Endodermal cell (in vitro differentiated cells): ENCODE data around the gene KIT. TPM values are rescaled to one million over a fixed set of nuclear protein-coding genes. Genes with fewer than 3 reads are reported as not detected.

Experiments used
- DNase-seq: peaks from one replicate; pipeline ENCODE4 v3.0.0-alpha.2; 2017
- H3K27ac ChIP-seq: 2 replicates; pipeline ENCODE4 v1.5.1; 2013; ENCODE audit warnings: mild to moderate bottlenecking, low read depth, low read length, moderate library complexity
- H3K27me3 ChIP-seq: 2 replicates; pipeline ENCODE4 v1.6.1; 2013; ENCODE audit warnings: mild to moderate bottlenecking, low read length, moderate library complexity; ENCODE audit not compliant: insufficient read depth, control insufficient read depth, poor library complexity, severe bottlenecking
- H3K36me3 ChIP-seq: 2 replicates; pipeline ENCODE4 v1.7.0; 2013; ENCODE audit warnings: mild to moderate bottlenecking, low read length, moderate library complexity; ENCODE audit not compliant: control insufficient read depth, insufficient read depth
- H3K4me1 ChIP-seq: one replicate; pipeline ENCODE4 v1.7.0; 2013; ENCODE audit warnings: low read length; ENCODE audit not compliant: control insufficient read depth, insufficient read depth
- H3K4me3 ChIP-seq: 2 replicates; pipeline ENCODE4 v1.5.1; 2013; ENCODE audit warnings: mild to moderate bottlenecking, low read length, moderate library complexity
- H3K9ac ChIP-seq: 2 replicates; pipeline ENCODE4 v1.6.1; 2013; ENCODE audit warnings: mild to moderate bottlenecking, low read length, moderate library complexity; ENCODE audit not compliant: poor library complexity, severe bottlenecking; ENCODE audit errors: extremely low read depth
- H3K9me3 ChIP-seq: 2 replicates; pipeline ENCODE4 v1.6.1; 2013; ENCODE audit warnings: mild to moderate bottlenecking, low read length, moderate library complexity; ENCODE audit not compliant: control insufficient read depth
- H3K27ac Mint-ChIP-seq: 2 replicates; pipeline ENCODE4 v1.8.0; 2020; ENCODE audit warnings: mixed read lengths
- H3K27me3 Mint-ChIP-seq: 2 replicates; pipeline ENCODE4 v1.8.0; 2021; ENCODE audit warnings: mild to moderate bottlenecking, mixed read lengths; ENCODE audit not compliant: insufficient read depth
- H3K36me3 Mint-ChIP-seq: 2 replicates; pipeline ENCODE4 v1.8.0; 2020; ENCODE audit warnings: low read depth, mixed read lengths
- H3K4me1 Mint-ChIP-seq: 2 replicates; pipeline ENCODE4 v1.8.0; 2020; ENCODE audit warnings: mixed read lengths
- H3K4me3 Mint-ChIP-seq: 2 replicates; pipeline ENCODE4 v1.8.0; 2020; ENCODE audit warnings: mild to moderate bottlenecking, moderate library complexity, mixed read lengths
- H3K9me3 Mint-ChIP-seq: 2 replicates; pipeline ENCODE4 v1.8.0; 2020; ENCODE audit warnings: mild to moderate bottlenecking, mixed read lengths
- CTCF ChIP-seq: fragments of 200-600 bp; sonication (generic); conservative IDR thresholded peaks from 2 replicates; pipeline ENCODE4 v1.5.0; 2021; ENCODE audit warnings: antibody characterized with exemption, mild to moderate bottlenecking
- WGBS, 2 experiments: methylation state at CpG; one replicate each; pipeline versions ENCODE4 v1.1.5 to v1.1.7; 2013; ENCODE audit warnings: missing lambda C conversion rate in 2 of 2, mixed read lengths in 1 of 2; ENCODE audit not compliant: insufficient coverage in 1 of 2, insufficient read length in 1 of 2; 5-methylcytosine and 5-hydroxymethylcytosine counted together
- total RNA-seq, 2 donors: library from RNA; stranded (reverse); fragmentation: NEBNext Ultra II Directional in 1 of 2; extraction: Animal tissue kit (Norgen Biotek cat#: 25700) in 1 of 2; gene quantifications; 2 replicates in 1 of 2; 3 replicates in 1 of 2; pipeline ENCODE4 v1.2.1, GENCODE V29; 2021

Gene KIT
- total RNA-seq, 2 donors from 2014 or later: 135 to 167 TPM

DNA sequence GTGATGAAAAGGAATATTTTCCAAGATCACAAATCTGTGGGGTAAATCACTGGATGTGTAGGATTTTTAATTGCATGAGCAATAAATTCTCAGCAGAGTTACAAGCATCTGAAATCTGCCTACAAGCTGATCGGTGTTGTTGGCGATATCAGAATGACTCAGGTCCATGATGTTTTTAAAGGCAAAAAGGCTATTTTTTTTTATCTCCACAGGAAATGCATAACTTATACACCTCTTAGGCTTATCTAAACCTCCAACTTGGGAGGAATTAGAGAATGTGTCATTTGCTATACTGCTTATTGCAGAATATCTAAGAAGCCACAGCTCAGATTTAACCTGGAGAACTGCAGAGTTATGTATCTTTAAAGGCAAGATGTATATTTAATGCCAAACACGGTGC, 61.6 kb downstream of the KIT start:
- Histone ChIP-seq H3K36me3 (peaks cover 67% of the 10 kb centered on the region), H3K4me3 (no peak overlapping the region), H3K27ac (no peak overlapping the region), H3K4me1 (no peaks in the 10 kb centered on the region), H3K27me3 (no peaks in the 10 kb centered on the region), H3K9ac (no peak overlapping the region), H3K9me3 (no peaks in the 10 kb centered on the region)
- Mint-ChIP-seq H3K4me1 (no peaks in the 10 kb centered on the region), H3K4me3 (no peak overlapping the region), H3K36me3 (peaks cover 33% of the 10 kb centered on the region), H3K27me3 (no peaks in the 10 kb centered on the region), H3K9me3 (no peaks in the 10 kb centered on the region), H3K27ac (no peak overlapping the region)
- no peak for TF ChIP-seq CTCF
- WGBS, 2 experiments: 98 to 100% methylated on average over 1 to 3 of the region's 3 CpGs
- DNase-seq: no peak

DNA sequence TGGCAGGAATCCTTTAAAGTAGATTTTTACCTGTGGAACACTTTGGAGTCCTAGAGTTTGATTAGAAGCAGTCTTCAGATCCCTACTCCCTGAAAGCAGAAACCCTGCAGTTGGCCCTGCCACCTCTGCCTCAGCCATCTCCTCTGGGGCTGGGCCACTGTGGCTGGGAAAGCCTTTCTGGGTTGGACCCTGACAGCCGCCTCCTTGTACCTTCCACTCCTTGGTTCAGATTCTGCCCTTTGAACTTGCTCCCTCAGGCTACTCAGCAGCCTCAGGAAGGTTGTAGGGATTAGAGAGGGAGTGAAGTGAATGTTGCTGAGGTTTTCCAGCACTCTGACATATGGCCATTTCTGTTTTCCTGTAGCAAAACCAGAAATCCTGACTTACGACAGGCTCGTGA, 65.5 kb downstream of the KIT start:
- Histone ChIP-seq H3K4me1 (no peaks in the 10 kb centered on the region), H3K27me3 (no peaks in the 10 kb centered on the region), H3K4me3 (no peak overlapping the region), H3K9ac (no peak overlapping the region), H3K27ac (no peak overlapping the region), H3K36me3 (peaks cover 79% of the 10 kb centered on the region), H3K9me3 (no peaks in the 10 kb centered on the region)
- H3K36me3 Mint-ChIP-seq: peaks cover 54% of the 10 kb centered on the region
- H3K27ac Mint-ChIP-seq: peak overlapping the region; percentile 53
- no peak overlapping the region for H3K4me3 Mint-ChIP-seq
- H3K4me1 Mint-ChIP-seq: peaks cover 4% of the 10 kb centered on the region
- WGBS, 2 experiments: 88 to 95% methylated on average over 2 to 3 of the region's 3 CpGs
- H3K9me3 Mint-ChIP-seq: no peaks in the 10 kb centered on the region
- no peaks in the 10 kb centered on the region for H3K27me3 Mint-ChIP-seq
- no peak for TF ChIP-seq CTCF
- DNase-seq: no peak

DNA sequence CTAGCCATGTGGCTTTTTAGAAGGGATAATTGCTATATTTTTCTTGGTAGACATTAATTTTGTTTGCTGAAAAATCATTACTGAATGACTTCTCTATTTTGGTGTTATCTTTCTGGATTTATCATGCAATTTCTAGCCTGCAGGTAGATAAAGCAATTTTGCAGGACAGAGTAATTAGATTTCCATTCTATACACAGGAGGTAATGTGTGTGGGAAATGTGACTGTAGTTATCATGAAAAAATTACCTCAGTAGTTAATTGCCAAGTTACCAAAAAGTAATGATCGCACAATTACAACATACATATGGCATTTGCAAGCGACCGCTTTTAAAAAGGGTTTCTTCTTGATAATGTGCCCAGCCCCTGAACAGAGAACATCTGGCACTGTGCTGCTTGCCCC, 66.1 kb downstream of the KIT start:
- Histone ChIP-seq H3K4me1 (no peaks in the 10 kb centered on the region), H3K36me3 (peaks cover 85% of the 10 kb centered on the region), H3K27ac (no peak overlapping the region), H3K9ac (no peak overlapping the region), H3K27me3 (no peaks in the 10 kb centered on the region), H3K9me3 (no peaks in the 10 kb centered on the region), H3K4me3 (no peak overlapping the region)
- no peak for TF ChIP-seq CTCF
- H3K27me3 Mint-ChIP-seq: no peaks in the 10 kb centered on the region
- DNase-seq: no peak
- no peaks in the 10 kb centered on the region for H3K9me3 Mint-ChIP-seq
- H3K4me1 Mint-ChIP-seq: peaks cover 4% of the 10 kb centered on the region
- no peak overlapping the region for H3K27ac Mint-ChIP-seq
- H3K4me3 Mint-ChIP-seq: no peak overlapping the region
- WGBS, 2 experiments: 97 to 100% methylated on average over 3 of the region's 3 CpGs
- H3K36me3 Mint-ChIP-seq: peaks cover 60% of the 10 kb centered on the region
